Liver (tissue), 9 donors: ENCODE results near the gene PRKAR1B. TPM values are rescaled to one million over a fixed set of nuclear protein-coding genes. Genes with fewer than 3 reads are reported as not detected.

Experiments used
- DNase-seq: peaks from one replicate; pipeline ENCODE4 v3.0.0-alpha.2; 2017; ENCODE audit warnings: low spot score
- H3K27ac ChIP-seq, 2 donors: one replicate each; pipeline ENCODE4 v1.7.0; 2013; ENCODE audit warnings: inconsistent platforms in 2 of 2, low read length in 2 of 2, control low read depth in 1 of 2, low read depth in 1 of 2, mild to moderate bottlenecking in 1 of 2
- H3K27me3 ChIP-seq, 4 donors: one replicate each; pipeline versions ENCODE4 v1.6.1 to v1.7.0; 2013; ENCODE audit warnings: low read length in 3 of 4, inconsistent platforms in 1 of 4, mild to moderate bottlenecking in 1 of 4, moderate library complexity in 1 of 4; ENCODE audit not compliant: control insufficient read depth in 4 of 4, insufficient read depth in 4 of 4
- H3K36me3 ChIP-seq, 4 donors: one replicate each; pipeline versions ENCODE4 v1.6.1 to v1.7.0; 2013; ENCODE audit warnings: low read length in 3 of 4, mild to moderate bottlenecking in 3 of 4, low read depth in 1 of 4, moderate library complexity in 1 of 4; ENCODE audit not compliant: control insufficient read depth in 4 of 4, insufficient read depth in 3 of 4
- H3K4me1 ChIP-seq, 4 donors: one replicate each; pipeline versions ENCODE4 v1.6.1 to v1.7.0; 2013; ENCODE audit warnings: low read length in 3 of 4, mild to moderate bottlenecking in 3 of 4, moderate library complexity in 1 of 4; ENCODE audit not compliant: control insufficient read depth in 4 of 4, insufficient read depth in 4 of 4
- H3K4me3 ChIP-seq, 3 donors: one replicate each; pipeline versions ENCODE4 v1.6.1 to v1.7.0; 2013; ENCODE audit warnings: low read length in 3 of 3, control low read depth in 1 of 3, low read depth in 1 of 3, mild to moderate bottlenecking in 1 of 3
- H3K9ac ChIP-seq, 2 donors: one replicate each; pipeline ENCODE4 v1.7.0; 2013; ENCODE audit warnings: low read length in 2 of 2, mild to moderate bottlenecking in 2 of 2, moderate library complexity in 2 of 2, control low read depth in 1 of 2, low read depth in 1 of 2
- H3K9me3 ChIP-seq, 4 donors: one replicate each; pipeline versions ENCODE4 v1.6.1 to v1.7.0; 2013; ENCODE audit warnings: low read length in 3 of 4; ENCODE audit not compliant: control insufficient read depth in 4 of 4
- ATF3 ChIP-seq: IDR thresholded peaks from 2 replicates; pipeline ENCODE4 v1.6.1; 2016; ENCODE audit warnings: antibody characterized with exemption
- CTCF ChIP-seq: fragments of 150-350 bp; IDR thresholded peaks from 2 replicates; pipeline ENCODE4 v1.5.1; 2017; ENCODE audit warnings: improper control_type of control experiment, low read depth, low read length; ENCODE audit not compliant: missing input control
- EGR1 ChIP-seq, 2 donors: IDR thresholded peaks; 2 replicates each; pipeline ENCODE4 v1.6.1; 2016 to 2018; ENCODE audit warnings: antibody characterized with exemption in 2 of 2, low read depth in 2 of 2
- FOXA1 ChIP-seq: IDR thresholded peaks from 2 replicates; pipeline ENCODE4 v1.6.1; 2016; ENCODE audit warnings: antibody characterized with exemption
- FOXA2 ChIP-seq: IDR thresholded peaks from 2 replicates; pipeline ENCODE4 v1.6.1; 2016; ENCODE audit warnings: antibody characterized with exemption
- GABPA ChIP-seq, 2 donors: IDR thresholded peaks in 1 of 2; conservative IDR thresholded peaks in 1 of 2; 2 replicates each; pipeline ENCODE4 v1.6.1; 2016; ENCODE audit warnings: antibody characterized with exemption in 2 of 2, mild to moderate bottlenecking in 1 of 2, moderate library complexity in 1 of 2
- HNF4A ChIP-seq, 2 donors: conservative IDR thresholded peaks; 2 replicates each; pipeline ENCODE4 v1.6.1; 2016; ENCODE audit warnings: antibody characterized with exemption in 2 of 2, mild to moderate bottlenecking in 2 of 2
- HNF4G ChIP-seq: IDR thresholded peaks from 2 replicates; pipeline ENCODE4 v1.6.1; 2016; ENCODE audit warnings: antibody characterized with exemption
- JUND ChIP-seq, 2 donors: IDR thresholded peaks; 2 replicates each; pipeline ENCODE4 v1.6.1; 2016; ENCODE audit warnings: antibody characterized with exemption in 2 of 2
- MAX ChIP-seq: IDR thresholded peaks from 2 replicates; pipeline ENCODE4 v1.6.1; 2016; ENCODE audit warnings: antibody characterized with exemption
- NR2F2 ChIP-seq: IDR thresholded peaks from 2 replicates; pipeline ENCODE4 v1.6.1; 2016; ENCODE audit warnings: antibody characterized with exemption
- REST ChIP-seq: IDR thresholded peaks from 2 replicates; pipeline ENCODE4 v1.6.1; 2016; ENCODE audit warnings: antibody characterized with exemption, mild to moderate bottlenecking
- RXRA ChIP-seq, 2 donors: IDR thresholded peaks; 2 replicates each; pipeline ENCODE4 v1.6.1; 2017 to 2018; ENCODE audit warnings: antibody characterized with exemption in 2 of 2, mild to moderate bottlenecking in 1 of 2
- SP1 ChIP-seq: IDR thresholded peaks from 2 replicates; pipeline ENCODE4 v1.6.1; 2018; ENCODE audit warnings: antibody characterized with exemption, mild to moderate bottlenecking
- TAF1 ChIP-seq: conservative IDR thresholded peaks from 2 replicates; pipeline ENCODE4 v1.6.1; 2016; ENCODE audit warnings: antibody characterized with exemption, mild to moderate bottlenecking
- YY1 ChIP-seq: IDR thresholded peaks from 2 replicates; pipeline ENCODE4 v1.6.1; 2016; ENCODE audit warnings: antibody characterized with exemption, mild to moderate bottlenecking
- ZBTB33 ChIP-seq: IDR thresholded peaks from 2 replicates; pipeline ENCODE4 v1.6.1; 2016; ENCODE audit warnings: antibody characterized with exemption
- WGBS: extraction: QIAGEN DNeasy Blood & Tissue Kit; methylation state at CpG from one replicate; pipeline ENCODE4 v1.1.7; 2013; 5-methylcytosine and 5-hydroxymethylcytosine counted together
- polyA plus RNA-seq, 2 donors: library from polyadenylated mRNA; stranded (reverse) in 1 of 2; unstranded in 1 of 2; fragments of 200-250 nt in 1 of 2; fragments of >200 nt in 1 of 2; fragmentation: Nextera tagmentation in 1 of 2; extraction: Ambion mirVana in 1 of 2; gene quantifications; one replicate each; pipeline versions ENCODE4 v1.2.1 to v1.2.3, GENCODE V29; 2013 to 2015
- total RNA-seq, 2 donors: library from RNA; depleted of rRNA; stranded (reverse); fragments of >200 nt; gene quantifications; one replicate each; pipeline ENCODE4 v1.2.3, GENCODE V29; 2014
- donor health status: healthy.
- donor health status: healthy.
- donor health status: healthy.
- donor health status: healthy.
- donor health status: healthy.

The PRKAR1B gene
- total and polyA plus RNA-seq, 4 donors = 11.1 to 14.4 (median 12.4) TPM

- Histone ChIP-seq H3K9ac (no peak overlapping the region), H3K4me1 (peaks cover 7 to 13% (median 10%) of the 10 kb centered on the region in 4 donors), H3K27me3 (no peaks in the 10 kb centered on the region), H3K27ac (no peak overlapping the region), H3K4me3 (no peak overlapping the region), H3K36me3 (peaks cover 0 to 4% (median 0%) of the 10 kb centered on the region in 4 donors), H3K9me3 (no peaks in the 10 kb centered on the region)
- no peak for TF ChIP-seq CTCF
- TF ChIP-seq ZBTB33 = no peak
- TF ChIP-seq GABPA (IDR thresholded peaks at IDR 0.05 in 1 of 2, conservative IDR thresholded peaks at IDR 0.05 in 1 of 2) = no peak
- no peak for TF ChIP-seq RXRA (IDR thresholded peaks at IDR 0.05)
- TF ChIP-seq HNF4A (conservative IDR thresholded peaks at IDR 0.05) = no peak
- no peak for TF ChIP-seq TAF1
- TF ChIP-seq MAX = no peak
- TF ChIP-seq SP1 = no peak
- no peak for TF ChIP-seq FOXA2
- no peak for TF ChIP-seq YY1
- no peak for TF ChIP-seq HNF4G
- TF ChIP-seq REST = no peak
- TF ChIP-seq ATF3 = no peak
- TF ChIP-seq EGR1 (IDR thresholded peaks at IDR 0.05; ENCODE audit: low read depth in 2 of 2) = no peak
- TF ChIP-seq JUND (IDR thresholded peaks at IDR 0.05) = no peak
- no peak for TF ChIP-seq NR2F2
- no peak for TF ChIP-seq FOXA1
- 98% methylated on average over 9 of the region's 9 CpGs for WGBS
- DNase-seq = no peak
Observed at GRCh38 chr7:723541-723940, 3.5 kb downstream of the PRKAR1B start.
